Measurements from ENCODE around the gene SLC24A3.

The SLC24A3 gene

DNA sequence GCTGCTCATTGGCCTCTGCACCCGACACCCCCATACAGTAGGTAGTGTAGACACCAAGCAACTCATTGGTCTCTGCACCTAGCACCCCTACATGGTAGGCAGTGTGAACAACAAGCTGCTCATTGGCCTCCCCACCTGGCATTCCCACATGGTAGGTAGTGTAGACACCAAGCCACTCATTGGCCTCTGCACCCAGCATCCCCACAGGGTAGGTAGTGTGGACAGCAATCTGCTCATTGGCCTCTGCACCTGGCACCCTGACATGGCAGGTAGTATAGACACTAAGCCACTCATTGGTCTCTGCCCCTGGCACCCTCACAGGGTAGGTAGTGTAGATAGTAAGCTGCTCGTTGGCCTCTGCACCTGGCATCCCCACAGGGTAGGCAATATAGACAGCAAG lies 226.0 kb downstream of the SLC24A3 start:
- TF ChIP-seq, protein P1, sequence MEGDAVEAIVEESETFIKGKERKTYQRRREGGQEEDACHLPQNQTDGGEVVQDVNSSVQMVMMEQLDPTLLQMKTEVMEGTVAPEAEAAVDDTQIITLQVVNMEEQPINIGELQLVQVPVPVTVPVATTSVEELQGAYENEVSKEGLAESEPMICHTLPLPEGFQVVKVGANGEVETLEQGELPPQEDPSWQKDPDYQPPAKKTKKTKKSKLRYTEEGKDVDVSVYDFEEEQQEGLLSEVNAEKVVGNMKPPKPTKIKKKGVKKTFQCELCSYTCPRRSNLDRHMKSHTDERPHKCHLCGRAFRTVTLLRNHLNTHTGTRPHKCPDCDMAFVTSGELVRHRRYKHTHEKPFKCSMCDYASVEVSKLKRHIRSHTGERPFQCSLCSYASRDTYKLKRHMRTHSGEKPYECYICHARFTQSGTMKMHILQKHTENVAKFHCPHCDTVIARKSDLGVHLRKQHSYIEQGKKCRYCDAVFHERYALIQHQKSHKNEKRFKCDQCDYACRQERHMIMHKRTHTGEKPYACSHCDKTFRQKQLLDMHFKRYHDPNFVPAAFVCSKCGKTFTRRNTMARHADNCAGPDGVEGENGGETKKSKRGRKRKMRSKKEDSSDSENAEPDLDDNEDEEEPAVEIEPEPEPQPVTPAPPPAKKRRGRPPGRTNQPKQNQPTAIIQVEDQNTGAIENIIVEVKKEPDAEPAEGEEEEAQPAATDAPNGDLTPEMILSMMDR (IDR thresholded peaks at IDR 0.05; ENCODE audit: insufficient read depth, low read length, poor library complexity, severe bottlenecking), result no peak
- H3K4me3 ChIP-seq (replicated peaks; ENCODE audit: low read depth, low read length), result no peak overlapping the region
- H3K36me3 ChIP-seq (ENCODE audit: control insufficient read depth, insufficient read depth, low read length), result no peaks in the 10 kb centered on the region
- DNase-seq (ENCODE audit: extremely low read depth, insufficient read length), result no peak
- no peaks in the 10 kb centered on the region; the same call in 1 of the 2 replicates for H3K27me3 ChIP-seq (replicated peaks; ENCODE audit: control insufficient read depth, insufficient read depth, low read length)

- Histone ChIP-seq H3K27me3 (replicated peaks; ENCODE audit: control insufficient read depth, insufficient read depth, low read length) (no peaks in the 10 kb centered on the region; the same call in 1 of the 2 replicates), H3K36me3 (ENCODE audit: control insufficient read depth, insufficient read depth, low read length) (no peaks in the 10 kb centered on the region), H3K4me3 (replicated peaks; ENCODE audit: low read depth, low read length) (no peak overlapping the region)
- no peak for DNase-seq (ENCODE audit: extremely low read depth, insufficient read length)
- TF ChIP-seq, protein P1 (IDR thresholded peaks at IDR 0.05; ENCODE audit: insufficient read depth, low read length, poor library complexity, severe bottlenecking), result no peak
These were observed 228.5 kb downstream of the SLC24A3 start for GRCh38 chr20:19440660-19441527.

- no peak for DNase-seq (ENCODE audit: extremely low read depth, insufficient read length)
- H3K36me3 ChIP-seq (ENCODE audit: control insufficient read depth, insufficient read depth, low read length), result no peaks in the 10 kb centered on the region
- H3K27me3 ChIP-seq (replicated peaks; ENCODE audit: control insufficient read depth, insufficient read depth, low read length), result no peaks in the 10 kb centered on the region; the same call in 1 of the 2 replicates
- TF ChIP-seq, protein P1 (IDR thresholded peaks at IDR 0.05; ENCODE audit: insufficient read depth, low read length, poor library complexity, severe bottlenecking), result no peak
- H3K4me3 ChIP-seq (replicated peaks; ENCODE audit: low read depth, low read length), result no peak overlapping the region
These were observed 233.8 kb downstream of the SLC24A3 start for GRCh38 chr20:19446246-19446645.

- TF ChIP-seq, protein P1 (IDR thresholded peaks at IDR 0.05; ENCODE audit: insufficient read depth, low read length, poor library complexity, severe bottlenecking), result no peak
- H3K36me3 ChIP-seq (ENCODE audit: control insufficient read depth, insufficient read depth, low read length), result no peaks in the 10 kb centered on the region
- DNase-seq (ENCODE audit: extremely low read depth, insufficient read length), result no peak
These were observed 236.2 kb downstream of the SLC24A3 start for GRCh38 chr20:19448632-19449031.

GRCh38 chr20:19449051-19449450 lies 236.6 kb downstream of the SLC24A3 start:
- Histone ChIP-seq H3K27me3 (replicated peaks; ENCODE audit: control insufficient read depth, insufficient read depth, low read length) (no peaks in the 10 kb centered on the region; the same call in 1 of the 2 replicates), H3K4me3 (replicated peaks; ENCODE audit: low read depth, low read length) (no peak overlapping the region), H3K36me3 (ENCODE audit: control insufficient read depth, insufficient read depth, low read length) (no peaks in the 10 kb centered on the region)
- no peak for DNase-seq (ENCODE audit: extremely low read depth, insufficient read length)
- TF ChIP-seq, protein P1 (IDR thresholded peaks at IDR 0.05; ENCODE audit: insufficient read depth, low read length, poor library complexity, severe bottlenecking), result no peak

More at GRCh38 chr20:19448632-19449031, 236.2 kb downstream of the SLC24A3 start:
- Histone ChIP-seq H3K4me3 (replicated peaks; ENCODE audit: low read depth, low read length) (no peak overlapping the region), H3K27me3 (replicated peaks; ENCODE audit: control insufficient read depth, insufficient read depth, low read length) (no peaks in the 10 kb centered on the region; the same call in 1 of the 2 replicates)
